IMR-90 (cell line): ENCODE results near the gene FOXL3. TPM values are rescaled to one million over a fixed set of nuclear protein-coding genes. Genes with fewer than 3 reads are reported as not detected.

Experiments
- ATAC-seq: fragments of 200-7000 bp; cut with Tn5 transposase; 2 replicates; pipeline ENCODE4 v1.9.1; 2020; ENCODE audit warnings: low read depth, mild to moderate bottlenecking, moderate library complexity
- BruUV-seq: library from RNA; stranded (reverse); fragments of 400-500 nt; replicated peaks from 2 replicates; lab custom pipeline; 2021; lab: Mats Ljungman, UMichigan
- CTCF ChIA-PET: fragments of 300-600 bp; formaldehyde crosslinking; extraction: SDS; loops from one replicate; lab custom pipeline; 2021; ENCODE audit warnings: antibody characterized with exemption; lab: Yijun Ruan, JAX
- POLR2A ChIA-PET: fragments of 300-600 bp; sonication (Branson Sonifier 250); formaldehyde crosslinking; loops from one replicate; lab custom pipeline; 2022; ENCODE audit warnings: antibody characterized with exemption; ENCODE audit not compliant: unreplicated experiment; lab: Charles Lee
- DNase-seq: peaks from one replicate; pipeline ENCODE4 v3.0.0; 2013
- H2AFZ ChIP-seq: replicated peaks from 2 replicates; pipeline ENCODE3; 2013; ENCODE audit warnings: low read length, mild to moderate bottlenecking; ENCODE audit not compliant: poor library complexity
- H2AK5ac ChIP-seq: 2 replicates; pipeline ENCODE4 v1.6.1; 2013; ENCODE audit warnings: low read depth, low read length, inconsistent platforms
- H2AK9ac ChIP-seq: replicated peaks from 2 replicates; pipeline ENCODE3; 2013; ENCODE audit warnings: mild to moderate bottlenecking, low read depth, low read length, moderate library complexity; ENCODE audit not compliant: poor library complexity
- H2BK120ac ChIP-seq: 2 replicates; pipeline ENCODE4 v1.6.1; 2013; ENCODE audit warnings: low read depth, low read length, inconsistent platforms
- H2BK15ac ChIP-seq: 3 replicates; pipeline ENCODE4 v1.6.1; 2013; ENCODE audit warnings: low read depth, low read length, inconsistent platforms
- H2BK20ac ChIP-seq: 2 replicates; pipeline ENCODE4 v1.6.1; 2013; ENCODE audit warnings: low read depth, mild to moderate bottlenecking, inconsistent platforms, low read length, moderate library complexity
- H2BK5ac ChIP-seq: 2 replicates; pipeline ENCODE4 v1.6.1; 2013; ENCODE audit warnings: mild to moderate bottlenecking, low read depth, low read length, inconsistent platforms; ENCODE audit not compliant: poor library complexity, severe bottlenecking
- H3K14ac ChIP-seq: replicated peaks from 2 replicates; pipeline ENCODE4 v1.6.1; 2013; ENCODE audit warnings: low read depth, low read length, inconsistent platforms
- H3K18ac ChIP-seq: 2 replicates; pipeline ENCODE4 v1.6.1; 2013; ENCODE audit warnings: low read depth, low read length, control low read depth
- H3K23ac ChIP-seq: 2 replicates; pipeline ENCODE4 v1.6.1; 2013; ENCODE audit warnings: low read depth, low read length, inconsistent platforms
- H3K27ac ChIP-seq: 2 replicates; pipeline ENCODE4 v1.5.1; 2013; ENCODE audit warnings: mild to moderate bottlenecking, control low read depth, low read length; ENCODE audit not compliant: insufficient read depth
- H3K27me3 ChIP-seq: 2 replicates; pipeline ENCODE4 v1.6.1; 2013; ENCODE audit warnings: low read length; ENCODE audit not compliant: control insufficient read depth, insufficient read depth
- H3K36me3 ChIP-seq: 2 replicates; pipeline ENCODE4 v1.6.1; 2013; ENCODE audit warnings: low read length, mixed read lengths; ENCODE audit not compliant: control insufficient read depth, insufficient read depth
- H3K4ac ChIP-seq: 2 replicates; pipeline ENCODE4 v1.6.1; 2013; ENCODE audit warnings: low read depth, low read length, inconsistent platforms
- H3K4me1 ChIP-seq: 2 replicates; pipeline ENCODE4 v1.6.1; 2013; ENCODE audit warnings: low read length, mixed read lengths; ENCODE audit not compliant: control insufficient read depth, insufficient read depth
- H3K4me2 ChIP-seq: 2 replicates; pipeline ENCODE4 v1.6.1; 2013; ENCODE audit warnings: low read depth, mild to moderate bottlenecking, control low read depth, low read length, moderate library complexity
- H3K4me3 ChIP-seq: 2 replicates; pipeline ENCODE4 v1.5.1; 2013; ENCODE audit warnings: low read depth, mild to moderate bottlenecking, control low read depth, low read length, moderate library complexity; ENCODE audit not compliant: insufficient read depth
- H3K56ac ChIP-seq: 2 replicates; pipeline ENCODE4 v1.6.1; 2013; ENCODE audit warnings: low read length, inconsistent platforms; ENCODE audit not compliant: insufficient read depth; ENCODE audit errors: extremely low read depth
- H3K79me1 ChIP-seq, 2 experiments: 2 replicates each; pipeline ENCODE4 v1.6.1; 2013; ENCODE audit warnings: low read length in 2 of 2, inconsistent platforms in 1 of 2, low read depth in 1 of 2
- H3K9ac ChIP-seq: 2 replicates; pipeline ENCODE4 v1.6.1; 2013; ENCODE audit warnings: low read depth, low read length, control low read depth
- H3K9me1 ChIP-seq: 2 replicates; pipeline ENCODE4 v1.6.1; 2013; ENCODE audit warnings: low read length, inconsistent platforms; ENCODE audit not compliant: insufficient read depth
- H3K9me3 ChIP-seq: 2 replicates; pipeline ENCODE4 v1.6.1; 2013; ENCODE audit warnings: low read length; ENCODE audit not compliant: control insufficient read depth, insufficient read depth
- H4K20me1 ChIP-seq: 2 replicates; pipeline ENCODE4 v1.6.1; 2013; ENCODE audit warnings: low read length, inconsistent platforms; ENCODE audit not compliant: insufficient read depth
- H4K5ac ChIP-seq: 2 replicates; pipeline ENCODE4 v1.6.1; 2013; ENCODE audit warnings: mild to moderate bottlenecking, low read depth, low read length, control low read depth
- H4K8ac ChIP-seq, 2 experiments: 2 replicates each; pipeline ENCODE4 v1.6.1; 2013; ENCODE audit warnings: low read depth in 2 of 2, low read length in 2 of 2, control low read depth in 1 of 2, inconsistent platforms in 1 of 2
- H4K91ac ChIP-seq: 2 replicates; pipeline ENCODE4 v1.6.1; 2013; ENCODE audit warnings: low read depth, low read length, inconsistent platforms; ENCODE audit not compliant: insufficient read depth
- BHLHE40 ChIP-seq: fragments of 150-350 bp; IDR thresholded peaks from 2 replicates; pipeline ENCODE4 v1.6.1; 2016; ENCODE audit warnings: mild to moderate bottlenecking, low read depth, low read length
- CEBPB ChIP-seq: IDR thresholded peaks from 2 replicates; pipeline ENCODE4 v1.6.1; 2012; ENCODE audit warnings: low read depth, low read length, improper control_type of control experiment
- CTCF ChIP-seq: conservative IDR thresholded peaks from 2 replicates; pipeline ENCODE4 v1.5.1; 2012; ENCODE audit warnings: mild to moderate bottlenecking, low read depth, low read length, improper control_type of control experiment
- FOS ChIP-seq: fragments of 150-350 bp; IDR thresholded peaks from 2 replicates; pipeline ENCODE4 v1.6.1; 2016; ENCODE audit warnings: low read depth, low read length
- MAZ ChIP-seq: IDR thresholded peaks from 2 replicates; pipeline ENCODE4 v1.6.1; 2012; ENCODE audit warnings: low read depth, mild to moderate bottlenecking, low read length, improper control_type of control experiment, moderate library complexity, borderline replicate concordance
- MXI1 ChIP-seq: IDR thresholded peaks from 2 replicates; pipeline ENCODE4 v1.6.1; 2012; ENCODE audit warnings: low read depth, mild to moderate bottlenecking, low read length, moderate library complexity, borderline replicate concordance
- NFE2L2 ChIP-seq: fragments of 150-350 bp; IDR thresholded peaks from 2 replicates; pipeline ENCODE4 v1.6.1; 2016; ENCODE audit warnings: low read depth, mild to moderate bottlenecking, low read length
- POLR2A ChIP-seq: IDR thresholded peaks from 2 replicates; pipeline ENCODE4 v1.6.1; 2012; ENCODE audit warnings: mild to moderate bottlenecking, low read depth, low read length
- RAD21 ChIP-seq: IDR thresholded peaks from 2 replicates; pipeline ENCODE4 v1.6.1; 2012; ENCODE audit warnings: low read length, improper control_type of control experiment
- RCOR1 ChIP-seq: IDR thresholded peaks from 2 replicates; pipeline ENCODE4 v1.6.1; 2012; ENCODE audit warnings: mild to moderate bottlenecking, low read length, improper control_type of control experiment; ENCODE audit not compliant: insufficient replicate concordance
- RFX5 ChIP-seq: IDR thresholded peaks from 2 replicates; pipeline ENCODE4 v1.8.0; 2012; ENCODE audit warnings: low read depth, mild to moderate bottlenecking, low read length, moderate library complexity
- SMC3 ChIP-seq: fragments of 150-350 bp; IDR thresholded peaks from 2 replicates; pipeline ENCODE4 v1.6.1; 2016; ENCODE audit warnings: low read depth, mild to moderate bottlenecking, antibody characterized with exemption, low read length, moderate library complexity
- USF2 ChIP-seq: fragments of 150-350 bp; IDR thresholded peaks from 2 replicates; pipeline ENCODE4 v1.6.1; 2017; ENCODE audit warnings: mild to moderate bottlenecking, antibody characterized with exemption, low read length, low read depth
- WGBS, 2 experiments: methylation state at CpG; one replicate each; pipeline versions ENCODE4 v1.1.5 to v1.1.7; 2013; ENCODE audit warnings: missing lambda C conversion rate in 2 of 2; ENCODE audit not compliant: insufficient read length in 1 of 2; ENCODE audit errors: extremely low coverage in 2 of 2; 5-methylcytosine and 5-hydroxymethylcytosine counted together
- dilution Hi-C: fragments of 300-500 bp; cut with HindIII; formaldehyde crosslinking; loops from one replicate; pipeline ENCODE4 v1.14.3; 2018; ENCODE audit warnings: low sequenced_read_pairs; ENCODE audit not compliant: unreplicated experiment
- in situ Hi-C: fragments of 300-500 bp; cut with MboI; formaldehyde crosslinking; loops from 3 replicates; pipeline ENCODE4 v1.14.3; 2019; ENCODE audit warnings: low sequenced_read_pairs, inconsistent platforms, mixed read lengths
- intact Hi-C: fragments of 100-400 bp; cut with micrococcal nuclease; formaldehyde crosslinking; loops from 2 replicates; pipeline ENCODE4 v1.10.0; 2022
- polyA plus RNA-seq, 3 experiments: library from polyadenylated mRNA; depleted of rRNA; stranded (reverse); fragments of >200 nt; gene quantifications; 2 replicates each; pipeline ENCODE4 v1.2.3, GENCODE V29; 2012; ENCODE audit warnings: low replicate concordance in 1 of 3
- total RNA-seq: library from RNA; depleted of rRNA; stranded (reverse); fragments of >200 nt; gene quantifications from 2 replicates; pipeline ENCODE4 v1.2.3, GENCODE V29; 2012

Gene FOXL3
- total and polyA plus RNA-seq, 2 of the 4 experiments (the other 2 are of a cell fraction) = not detected

- ChIA-PET CTCF (no interaction called here), POLR2A (no interaction called here)
- Histone ChIP-seq H3K36me3 (no peaks in the 10 kb centered on the region), H3K9ac (no peak overlapping the region), H3K4me3 (no peak overlapping the region), H2BK20ac (no peak overlapping the region), H4K20me1 (peaks cover 2% of the 10 kb centered on the region; the same call in 1 of the 2 replicates), H3K27ac (no peak overlapping the region), H3K14ac (no peak overlapping the region), H3K4me2 (no peak overlapping the region; the same call in 1 of the 2 replicates), H3K79me1 (no peaks in the 10 kb centered on the region), H3K27me3 (peaks cover 49% of the 10 kb centered on the region), H4K91ac (no peak overlapping the region), H3K9me3 (peaks cover 8% of the 10 kb centered on the region), H4K5ac (no peak overlapping the region), H3K4me1 (no peaks in the 10 kb centered on the region), H3K18ac (no peak overlapping the region), H2AK9ac (no peak overlapping the region), H4K8ac (no peak overlapping the region), H2AK5ac (no peak overlapping the region), H3K4ac (no peak overlapping the region), H2BK5ac (no peak overlapping the region), H3K9me1 (no peaks in the 10 kb centered on the region), H2BK15ac (no peak overlapping the region), H3K23ac (no peak overlapping the region), H3K56ac (no peak overlapping the region), H2BK120ac (no peak overlapping the region), H2AFZ (peak overlapping the region; percentile 45)
- intact Hi-C loops (loop anchor here (1.0 to 2.0 kb wide), 2 partner anchors 315 to 452 kb away; no protein-coding TSS in a partner anchor), in situ Hi-C loops (no loop called here), dilution Hi-C loops (no loop called here)
- 12% methylated on average over 16 of the region's 45 CpGs; no CpG with 5 or more reads in 1 of the 2 experiments for WGBS, 2 experiments
- no peak for TF ChIP-seq MXI1
- TF ChIP-seq RAD21 = peak; percentile 91
- 0 out of 2 replicates have a peak, but pooled peaks have one; percentile 25 for TF ChIP-seq POLR2A
- TF ChIP-seq USF2 = no peak
- no peak for TF ChIP-seq BHLHE40
- peak; percentile 75; the same call in 1 of the 2 replicates for TF ChIP-seq MAZ
- TF ChIP-seq FOS = no peak
- no peak for TF ChIP-seq RCOR1
- TF ChIP-seq SMC3 = peak; percentile 86
- TF ChIP-seq NFE2L2 = no peak
- no peak for TF ChIP-seq RFX5
- TF ChIP-seq CTCF = peak; percentile 77
- no peak for TF ChIP-seq CEBPB
- DNase-seq = peak; percentile 3
- peak; percentile 99 for ATAC-seq
- BruUV-seq = no TSS peak
These were observed 32.2 kb downstream of the FOXL3 start for GRCh38 chr7:322111-322671.
